GM19438 (cell line): ENCODE data around the gene CC2D1B.

ENCODE experiments used
- ATAC-seq: cut with Tn5 transposase; IDR thresholded peaks from one replicate; pipeline ENCODE4 v1.9.1; 2021; ENCODE audit warnings: low read depth; ENCODE audit not compliant: unreplicated experiment

CC2D1B gene

GRCh38 chr1:52306227-52307006 lies 59.6 kb downstream of the CC2D1B start:
- no peak for ATAC-seq

- ATAC-seq, result no peak
Observed at GRCh38 chr1:52305417-52306226, 60.4 kb downstream of the CC2D1B start.
